Gastrocnemius medialis (tissue), 4 donors: ENCODE data around the gene EME1.

Source experiments
- CTCF ChIP-seq, 5 experiments: fragments of 450-650 bp in 3 of 5; fragments of 200-600 bp in 2 of 5; sonication (generic) in 2 of 5; IDR thresholded peaks in 4 of 5; conservative IDR thresholded peaks in 1 of 5; 1 replicate in 4 of 5; 2 replicates in 1 of 5; pipeline ENCODE4 v1.5.1; 2016 to 2019; ENCODE audit warnings: antibody characterized with exemption in 5 of 5, mild to moderate bottlenecking in 3 of 5, moderate library complexity in 3 of 5
- POLR2A ChIP-seq, 2 donors: fragments of 450-650 bp; IDR thresholded peaks; one replicate each; pipeline ENCODE4 v1.6.1; 2017; ENCODE audit warnings: antibody characterized with exemption in 2 of 2, mild to moderate bottlenecking in 2 of 2, moderate library complexity in 2 of 2

GRCh38 chr17:50364715-50365114, 8.3 kb upstream of the EME1 start:
- TF ChIP-seq CTCF (IDR thresholded peaks at IDR 0.05 in 4 of 5, conservative IDR thresholded peaks at IDR 0.05 in 1 of 5): no peak
- no peak for TF ChIP-seq POLR2A (IDR thresholded peaks at IDR 0.05)
